LNCaP clone FGC (cell line): ENCODE measurements around the gene NFIC.
"Not testable (repeated sequence)": the region's sequence is repeated elsewhere in the genome, so short reads cannot be mapped to it uniquely, and the experiment has no call there.

ENCODE experiments used
- DNase-seq: peaks from one replicate; pipeline ENCODE4 v3.0.0-alpha.2; 2011; ENCODE audit warnings: low read depth
- H3K4me3 ChIP-seq: 2 replicates; pipeline ENCODE4 v1.5.1; 2011; ENCODE audit warnings: mild to moderate bottlenecking, low read depth, low read length, control low read depth
- TF ChIP-seq, protein P1 (sequence below): IDR thresholded peaks from 2 replicates; pipeline ENCODE4 v1.5.1; 2012; ENCODE audit warnings: mild to moderate bottlenecking; ENCODE audit not compliant: control insufficient read depth, insufficient read depth; ENCODE audit errors: extremely low read depth

The NFIC gene

DNA sequence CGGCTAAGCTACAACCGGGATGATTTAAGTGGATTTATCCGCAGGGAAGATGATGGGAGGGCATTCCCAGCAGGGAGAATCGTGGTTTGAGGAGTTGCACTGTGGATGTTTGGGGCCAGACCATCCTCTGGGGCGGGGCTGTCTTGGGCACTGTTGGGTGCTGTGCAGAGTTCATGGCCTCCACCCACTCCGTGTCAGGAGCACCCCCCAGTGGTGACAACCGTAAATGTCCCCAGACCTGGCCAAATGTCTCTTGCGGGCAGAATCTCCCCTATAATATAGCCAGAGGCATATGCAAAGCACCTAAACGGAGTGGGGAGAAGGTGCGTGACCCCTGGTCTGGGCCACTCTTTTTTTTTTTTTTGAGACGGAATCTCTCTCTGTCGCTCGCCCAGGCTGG is 73.7 kb downstream of the NFIC start:
- TF ChIP-seq, protein P1, sequence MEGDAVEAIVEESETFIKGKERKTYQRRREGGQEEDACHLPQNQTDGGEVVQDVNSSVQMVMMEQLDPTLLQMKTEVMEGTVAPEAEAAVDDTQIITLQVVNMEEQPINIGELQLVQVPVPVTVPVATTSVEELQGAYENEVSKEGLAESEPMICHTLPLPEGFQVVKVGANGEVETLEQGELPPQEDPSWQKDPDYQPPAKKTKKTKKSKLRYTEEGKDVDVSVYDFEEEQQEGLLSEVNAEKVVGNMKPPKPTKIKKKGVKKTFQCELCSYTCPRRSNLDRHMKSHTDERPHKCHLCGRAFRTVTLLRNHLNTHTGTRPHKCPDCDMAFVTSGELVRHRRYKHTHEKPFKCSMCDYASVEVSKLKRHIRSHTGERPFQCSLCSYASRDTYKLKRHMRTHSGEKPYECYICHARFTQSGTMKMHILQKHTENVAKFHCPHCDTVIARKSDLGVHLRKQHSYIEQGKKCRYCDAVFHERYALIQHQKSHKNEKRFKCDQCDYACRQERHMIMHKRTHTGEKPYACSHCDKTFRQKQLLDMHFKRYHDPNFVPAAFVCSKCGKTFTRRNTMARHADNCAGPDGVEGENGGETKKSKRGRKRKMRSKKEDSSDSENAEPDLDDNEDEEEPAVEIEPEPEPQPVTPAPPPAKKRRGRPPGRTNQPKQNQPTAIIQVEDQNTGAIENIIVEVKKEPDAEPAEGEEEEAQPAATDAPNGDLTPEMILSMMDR, result peak; percentile 38
- no peak for DNase-seq

DNA sequence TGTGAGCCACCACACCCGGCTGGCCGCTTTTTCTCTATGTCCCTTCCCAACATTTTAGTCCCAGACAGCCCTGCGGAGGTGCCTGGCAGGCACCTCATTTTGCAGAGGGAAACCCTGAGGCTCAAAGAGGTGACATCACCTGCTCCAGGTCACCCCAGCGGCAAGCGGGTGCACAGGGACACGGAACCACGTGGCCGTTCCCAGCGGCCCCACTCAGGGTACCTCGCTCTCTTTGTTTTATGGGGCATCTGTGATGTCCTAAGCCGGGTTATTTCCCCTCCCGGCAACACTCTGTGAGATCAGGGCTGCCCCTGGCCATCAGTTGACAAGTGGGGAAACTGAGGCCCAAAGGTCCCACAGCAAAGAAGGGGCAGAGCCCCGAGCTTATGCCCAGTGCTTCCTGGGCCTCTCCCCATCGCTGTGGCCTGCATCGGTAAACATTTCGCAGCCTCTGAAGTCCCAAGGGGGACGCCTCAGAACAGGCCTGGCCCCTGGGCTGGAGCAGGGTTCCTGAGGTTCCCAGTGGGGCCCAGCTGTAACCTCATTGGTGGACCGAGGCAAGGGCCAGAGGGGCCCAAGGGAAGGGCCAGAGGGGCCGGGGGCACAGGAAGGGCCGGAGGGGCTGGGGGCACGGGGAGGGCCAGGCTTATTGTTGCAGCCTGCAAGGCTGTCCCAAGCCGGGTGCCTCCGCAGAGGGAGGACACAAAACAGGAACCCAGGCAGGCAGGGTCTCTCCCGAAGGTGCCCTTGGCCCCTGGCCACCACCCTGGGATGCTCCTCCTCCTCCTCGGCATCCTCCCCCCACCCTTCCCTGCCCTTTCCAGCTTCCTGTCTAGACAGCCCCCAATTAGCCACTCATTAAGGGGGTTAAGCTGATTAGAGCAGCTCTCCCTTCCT is 75.0 kb downstream of the NFIC start:
- no peak overlapping the region for H3K4me3 ChIP-seq
- TF ChIP-seq, protein P1, result no peak
- no peak for DNase-seq

More for the DNA sequence above, 73.7 kb downstream of the NFIC start:
- no peak overlapping the region for H3K4me3 ChIP-seq

DNA sequence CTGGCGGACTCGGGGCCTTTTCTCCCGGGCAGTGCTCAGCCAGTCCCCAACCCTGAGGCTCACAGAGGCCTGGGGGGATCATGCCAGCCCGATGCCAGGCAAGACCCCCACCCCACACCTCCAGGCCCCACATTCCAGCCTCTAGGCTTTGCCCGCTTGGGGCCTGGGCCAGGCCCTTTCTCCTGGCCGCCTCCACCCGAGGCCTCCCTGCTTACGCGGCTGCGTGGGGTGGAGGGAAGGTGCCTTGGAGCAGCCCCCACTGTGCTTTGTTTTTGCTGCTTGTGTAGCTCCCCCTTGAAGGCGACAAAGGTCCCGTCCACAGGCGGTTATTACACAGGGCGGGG is 75.6 kb downstream of the NFIC start:
- DNase-seq, result no peak
- TF ChIP-seq, protein P1, result no peak

DNA sequence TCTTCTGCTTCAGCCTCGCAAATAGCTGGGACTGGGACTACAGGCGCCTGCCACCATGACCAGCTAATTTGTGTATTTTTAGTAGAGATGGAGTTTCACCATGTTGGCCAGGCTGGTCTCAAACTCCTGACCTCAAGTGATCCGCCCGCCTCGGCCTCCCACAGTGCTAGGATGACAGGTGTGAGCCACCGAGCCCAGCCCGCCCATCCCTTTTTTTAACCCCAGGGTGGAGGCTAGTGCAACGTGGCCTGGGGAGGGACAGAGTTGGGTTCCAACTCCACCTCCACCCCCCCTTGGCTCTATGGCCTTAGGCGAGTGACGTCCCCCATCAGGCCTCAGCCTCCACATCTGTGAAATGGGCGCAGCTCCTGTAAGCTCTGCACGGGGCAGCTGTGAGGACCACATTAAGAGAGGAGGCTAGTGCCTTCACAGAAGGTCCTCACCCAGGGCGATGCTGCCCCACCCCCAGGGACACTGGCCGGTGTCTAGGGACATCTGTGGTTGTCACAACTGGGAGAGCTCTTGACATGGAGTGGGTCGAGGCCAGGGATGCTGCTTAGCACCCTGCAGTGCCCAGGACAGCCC is 76.2 kb downstream of the NFIC start:
- TF ChIP-seq, protein P1, result no peak
- no peak overlapping the region for H3K4me3 ChIP-seq
- DNase-seq, result no peak

More for the DNA sequence above, 75.6 kb downstream of the NFIC start:
- H3K4me3 ChIP-seq, result no peak overlapping the region

DNA sequence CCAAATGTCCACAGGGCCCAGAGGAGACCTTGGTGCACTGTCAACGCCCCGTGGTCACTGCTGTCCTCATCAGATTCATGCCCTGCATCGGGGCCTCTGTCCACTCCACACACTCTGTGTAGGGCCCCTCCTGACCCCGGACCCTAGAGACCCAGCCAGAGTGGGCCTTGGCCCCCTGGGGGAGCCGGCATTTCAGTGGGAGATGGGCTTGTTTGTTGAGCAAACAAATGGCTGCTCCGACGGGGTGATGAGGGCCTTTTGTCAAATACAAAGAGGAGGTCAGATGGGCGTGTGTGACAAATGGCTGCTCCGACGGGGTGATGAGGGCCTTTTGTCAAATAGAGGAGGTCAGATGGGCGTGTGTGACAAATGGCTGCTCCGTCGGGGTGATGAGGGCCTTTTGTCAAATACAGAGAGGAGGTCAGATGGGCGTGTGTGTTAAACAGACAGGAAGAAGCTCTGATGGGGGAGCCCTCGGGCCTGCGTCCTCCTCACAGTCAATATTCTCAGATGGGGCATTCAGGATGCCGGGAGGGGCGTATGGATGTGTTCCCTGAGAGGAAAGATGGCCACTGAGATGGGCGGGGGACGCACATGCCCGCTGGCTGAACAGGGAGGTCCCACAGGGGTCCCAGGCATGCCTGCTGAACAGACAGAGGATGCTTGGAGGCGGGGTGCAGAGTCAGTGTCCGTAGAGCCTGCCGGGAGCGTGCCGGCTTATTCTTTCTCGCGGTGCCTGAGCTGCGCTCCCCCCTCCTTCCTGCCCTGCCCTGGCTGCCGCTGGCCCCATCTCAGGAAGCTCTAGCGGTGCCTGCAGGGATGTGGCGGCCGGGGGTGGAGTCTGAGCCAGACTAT is 77.7 kb downstream of the NFIC start:
- TF ChIP-seq, protein P1, result no peak
- no peak overlapping the region for H3K4me3 ChIP-seq
- DNase-seq, result no peak

DNA sequence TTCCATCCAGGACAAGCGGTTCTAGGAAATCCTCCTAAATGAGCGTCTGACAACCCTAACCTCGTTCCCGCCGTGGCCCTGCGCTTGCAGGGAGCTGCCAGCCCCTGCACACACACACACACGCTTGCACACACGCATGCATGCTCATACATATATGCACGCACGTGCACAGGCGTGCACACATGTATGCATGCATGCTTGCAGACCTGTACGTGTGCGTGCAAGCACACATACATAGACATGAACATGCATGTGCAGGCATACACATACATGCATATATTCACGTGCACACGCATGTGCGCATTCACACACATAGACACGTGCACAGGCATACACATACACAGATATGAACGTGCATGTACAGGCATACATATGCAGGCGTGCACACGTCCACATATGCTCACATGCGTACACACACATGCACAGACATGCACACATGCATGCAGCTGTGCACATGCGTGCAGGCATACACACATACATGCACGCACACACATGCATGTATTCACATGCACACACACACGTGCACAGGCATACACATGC is 78.4 kb downstream of the NFIC start:
- DNase-seq, result no peak
- H3K4me3 ChIP-seq, result no peak overlapping the region
- TF ChIP-seq, protein P1, result no peak

DNA sequence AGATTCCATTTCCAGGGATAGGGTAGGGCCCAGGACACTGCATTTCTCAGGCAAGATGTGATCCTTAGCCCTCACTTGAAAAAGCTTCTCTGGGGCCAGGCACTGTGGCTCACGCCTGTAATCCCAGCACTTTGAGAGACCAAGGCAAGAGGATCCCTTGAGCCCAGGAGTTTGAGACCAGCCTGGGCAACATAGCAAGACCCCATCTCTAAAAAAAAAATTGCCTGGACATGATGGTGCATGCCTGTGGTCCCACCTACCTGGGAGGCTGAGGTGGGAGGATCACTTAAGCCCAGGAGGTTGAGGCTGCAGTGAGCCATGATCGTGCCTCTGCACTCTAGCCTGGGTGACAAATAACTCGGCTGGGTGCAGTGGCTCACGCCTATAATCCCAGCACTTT is 80.3 kb downstream of the NFIC start:
- not testable (repeated sequence) for DNase-seq

More for the DNA sequence above, 80.3 kb downstream of the NFIC start:
- H3K4me3 ChIP-seq, result not testable (repeated sequence)
